Measurements from ENCODE around the gene SNRNP48.
A peak's percentile ranks its signal among the peaks of the same experiment; 100 is the strongest.

The SNRNP48 gene

GRCh38 chr6:7621761-7622160, 31.8 kb downstream of the SNRNP48 start:
- TF ChIP-seq CTCF (conservative IDR thresholded peaks at IDR 0.05; ENCODE audit: low read length) = no peak
- DNase-seq (ENCODE audit: low read depth) = no peak
- no peak overlapping the region for H3K4me3 ChIP-seq (ENCODE audit: low read length)

- no peak for DNase-seq (ENCODE audit: low read depth)
- TF ChIP-seq CTCF (conservative IDR thresholded peaks at IDR 0.05; ENCODE audit: low read length) = no peak
- H3K4me3 ChIP-seq (ENCODE audit: low read length) = no peak overlapping the region
These were observed 35.1 kb downstream of the SNRNP48 start for GRCh38 chr6:7624796-7625710.

- H3K4me3 ChIP-seq (ENCODE audit: low read length) = no peak overlapping the region
- DNase-seq (ENCODE audit: low read depth) = peak; percentile 54
- TF ChIP-seq CTCF (conservative IDR thresholded peaks at IDR 0.05; ENCODE audit: low read length) = no peak
These were observed 38.5 kb downstream of the SNRNP48 start for GRCh38 chr6:7628479-7628878.

- TF ChIP-seq CTCF (conservative IDR thresholded peaks at IDR 0.05; ENCODE audit: low read length) = no peak
- H3K4me3 ChIP-seq (ENCODE audit: low read length) = no peak overlapping the region
- peak; percentile 53 for DNase-seq (ENCODE audit: low read depth)
These were observed 38.9 kb downstream of the SNRNP48 start for GRCh38 chr6:7628909-7629308.

GRCh38 chr6:7629321-7629720, 39.3 kb downstream of the SNRNP48 start:
- DNase-seq (ENCODE audit: low read depth) = peak; percentile 42

GRCh38 chr6:7630792-7631191, 40.8 kb downstream of the SNRNP48 start:
- DNase-seq (ENCODE audit: low read depth) = no peak
- no peak overlapping the region for H3K4me3 ChIP-seq (ENCODE audit: low read length)
- TF ChIP-seq CTCF (conservative IDR thresholded peaks at IDR 0.05; ENCODE audit: low read length) = no peak

More at GRCh38 chr6:7629321-7629720, 39.3 kb downstream of the SNRNP48 start:
- TF ChIP-seq CTCF (conservative IDR thresholded peaks at IDR 0.05; ENCODE audit: low read length) = no peak
- H3K4me3 ChIP-seq (ENCODE audit: low read length) = no peak overlapping the region

GRCh38 chr6:7631466-7631865, 41.5 kb downstream of the SNRNP48 start:
- TF ChIP-seq CTCF (conservative IDR thresholded peaks at IDR 0.05; ENCODE audit: low read length) = no peak
- no peak overlapping the region for H3K4me3 ChIP-seq (ENCODE audit: low read length)

More at GRCh38 chr6:7631466-7631865, 41.5 kb downstream of the SNRNP48 start:
- no peak for DNase-seq (ENCODE audit: low read depth)
